A549 (cell line): Measurements from ENCODE around the gene SRCIN1.
"Not testable (repeated sequence)": the region's sequence is repeated elsewhere in the genome, so short reads cannot be mapped to it uniquely, and the experiment has no call there.

Experiments used
- CEBPB ChIP-seq, 2 experiments: fragments of >200 bp in 1 of 2; sonication (Bioruptor Twin) in 1 of 2; formaldehyde crosslinking in 1 of 2; IDR thresholded peaks; 2 replicates each; pipeline ENCODE4 v1.6.1; 2012 to 2016
- POLR2A ChIP-seq: IDR thresholded peaks from 2 replicates; pipeline ENCODE4 v1.6.1; 2012; ENCODE audit warnings: mild to moderate bottlenecking, low read length

GRCh38 chr17:38503286-38503913 is 102.4 kb downstream of the SRCIN1 start:
- TF ChIP-seq CEBPB (IDR thresholded peaks at IDR 0.05); POLR2A: not testable (repeated sequence)
